HG02798 (cell line): Measurements from ENCODE around the gene MC1R.
"Not testable (repeated sequence)": the region's sequence is repeated elsewhere in the genome, so short reads cannot be mapped to it uniquely, and the experiment has no call there.

ENCODE experiments used
- ATAC-seq: cut with Tn5 transposase; IDR thresholded peaks from one replicate; pipeline ENCODE4 v1.9.1; 2021; ENCODE audit warnings: mild to moderate bottlenecking; ENCODE audit not compliant: unreplicated experiment, poor library complexity

Gene MC1R

GRCh38 chr16:89956505-89957215, 38.0 kb downstream of the MC1R start:
- no peak for ATAC-seq

- ATAC-seq: no peak
Observed at GRCh38 chr16:89957216-89957785, 38.6 kb downstream of the MC1R start.

DNA sequence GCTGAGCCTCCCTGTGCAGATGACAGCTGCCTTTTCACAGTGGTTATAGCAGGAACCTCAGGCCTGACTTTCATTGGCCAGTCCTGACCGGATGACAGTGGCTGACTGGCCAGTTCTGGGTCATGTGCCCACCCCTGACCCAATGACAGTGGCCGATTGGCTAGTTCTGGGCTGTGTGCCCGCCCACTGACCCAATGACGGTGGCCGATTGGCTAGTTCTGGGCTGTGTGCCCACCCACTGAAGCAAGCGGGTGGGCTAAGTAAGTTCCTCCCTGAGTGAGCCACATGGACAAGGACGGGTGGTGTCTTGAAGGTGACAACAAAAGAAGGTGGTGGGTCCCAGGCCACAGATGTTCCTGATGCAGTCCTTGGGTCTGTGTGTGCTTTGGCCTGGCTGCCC, 39.4 kb downstream of the MC1R start:
- ATAC-seq: no peak

DNA sequence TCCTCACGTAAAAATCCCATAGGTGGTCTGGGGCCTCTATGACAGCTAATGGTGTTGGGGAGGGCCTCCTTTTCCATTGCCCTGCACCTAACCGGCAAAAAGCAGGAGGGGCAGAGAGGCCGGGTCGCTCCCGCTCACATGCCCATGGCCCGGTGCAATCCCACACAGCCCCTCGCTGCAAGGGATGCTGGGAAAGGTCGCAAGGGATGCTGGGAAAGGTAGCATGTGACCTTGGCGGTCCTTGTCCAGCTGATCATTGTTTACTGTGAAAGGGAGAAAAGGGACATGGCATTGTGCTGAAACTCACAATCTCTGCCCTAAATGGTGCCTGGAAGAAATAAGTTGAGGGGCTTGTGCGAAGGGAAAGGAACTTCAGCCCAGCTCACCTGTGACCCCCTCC, 39.9 kb downstream of the MC1R start:
- no peak for ATAC-seq

DNA sequence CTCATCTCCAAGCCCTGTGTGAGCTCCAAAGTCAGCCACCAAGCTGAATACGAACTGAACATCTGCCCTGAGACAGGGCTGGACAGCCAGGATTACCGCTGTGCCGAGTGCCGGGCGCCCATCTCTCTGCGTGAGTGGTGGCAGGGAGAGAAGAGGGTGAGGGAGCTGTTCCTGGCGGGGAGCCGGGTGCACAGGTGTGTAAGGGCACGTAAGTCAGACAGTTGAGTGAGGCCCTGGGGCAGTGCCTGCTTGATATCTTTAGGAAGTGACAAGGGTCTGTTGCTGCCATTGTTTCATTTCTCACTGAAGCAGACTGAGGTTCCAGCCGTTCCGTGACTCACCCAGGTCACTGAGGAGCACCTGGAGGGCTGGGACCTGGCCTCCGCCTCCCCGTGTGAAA, 42.3 kb downstream of the MC1R start:
- no peak for ATAC-seq

DNA sequence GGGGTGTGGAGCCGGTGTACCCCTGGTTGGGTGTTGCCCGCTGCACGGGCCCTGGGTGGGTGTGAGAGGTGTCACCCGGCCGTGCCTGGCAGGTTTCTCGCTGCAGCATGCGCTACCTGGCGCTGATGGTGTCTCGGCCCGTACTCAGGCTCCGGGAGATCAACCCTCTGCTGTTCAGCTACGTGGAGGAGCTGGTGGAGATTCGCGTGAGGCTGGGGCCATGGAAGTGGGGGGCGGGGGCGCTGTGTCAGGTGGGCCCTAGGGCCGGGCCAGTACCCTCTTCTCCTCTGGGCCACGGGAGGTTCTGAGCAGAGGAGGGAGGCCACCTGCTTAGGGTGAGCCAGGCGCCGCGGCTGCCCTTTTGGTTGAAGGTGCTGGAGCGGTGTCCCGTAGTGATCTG, 43.3 kb downstream of the MC1R start:
- no peak for ATAC-seq

GRCh38 chr16:89962754-89963498, 44.3 kb downstream of the MC1R start:
- ATAC-seq: no peak

DNA sequence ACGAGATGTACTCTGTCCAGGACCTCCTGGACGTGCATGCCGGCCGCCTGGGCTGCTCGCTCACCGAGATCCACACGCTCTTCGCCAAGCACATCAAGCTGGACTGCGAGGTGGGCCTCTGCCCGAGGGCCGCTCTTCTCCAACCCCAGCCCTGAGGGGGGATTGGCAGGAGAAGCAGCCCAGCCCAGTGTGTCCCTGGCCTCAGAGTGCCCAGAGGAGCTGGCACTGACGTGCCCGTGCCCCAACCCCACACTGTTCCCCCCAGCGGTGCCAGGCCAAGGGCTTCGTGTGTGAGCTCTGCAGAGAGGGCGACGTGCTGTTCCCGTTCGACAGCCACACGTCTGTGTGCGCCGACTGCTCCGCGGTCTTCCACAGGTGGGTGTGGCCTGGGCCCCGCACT, 45.5 kb downstream of the MC1R start:
- no peak for ATAC-seq

DNA sequence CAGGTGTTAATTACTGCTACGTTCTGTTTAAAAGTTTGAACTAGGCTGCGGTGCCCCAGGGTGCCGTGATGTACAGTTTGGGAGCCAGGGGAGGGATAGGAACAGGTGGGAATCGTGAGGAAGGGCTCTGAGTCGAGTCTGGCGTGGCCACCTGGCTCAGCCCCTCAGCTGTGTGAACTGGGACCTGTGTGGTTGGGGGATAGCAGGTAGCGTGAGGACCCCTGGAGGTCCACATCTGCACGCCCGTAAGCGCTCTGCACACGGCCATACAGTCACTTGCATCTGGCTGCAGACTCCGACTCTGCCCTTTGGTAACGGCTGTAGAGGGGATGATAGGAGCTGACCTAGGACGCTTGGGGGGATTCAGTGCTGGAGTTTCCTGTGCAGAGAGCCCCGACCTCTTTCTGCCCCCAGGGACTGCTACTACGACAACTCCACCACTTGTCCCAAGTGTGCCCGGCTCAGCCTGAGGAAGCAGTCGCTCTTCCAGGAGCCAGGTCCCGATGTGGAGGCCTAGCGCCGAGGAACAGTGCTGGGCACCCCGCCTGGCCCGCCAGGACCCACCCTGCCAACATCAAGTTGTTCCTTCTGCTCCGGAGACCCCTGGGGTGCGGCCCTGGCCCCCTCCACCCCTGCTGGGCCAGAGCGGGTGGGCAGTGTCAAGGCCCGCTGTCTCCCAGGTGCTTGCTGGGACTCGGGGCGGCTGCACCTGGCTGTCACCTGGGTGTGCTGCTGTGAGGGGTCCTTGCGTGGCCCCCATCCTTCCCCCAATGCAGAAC, 47.0 kb downstream of the MC1R start:
- no peak for ATAC-seq

DNA sequence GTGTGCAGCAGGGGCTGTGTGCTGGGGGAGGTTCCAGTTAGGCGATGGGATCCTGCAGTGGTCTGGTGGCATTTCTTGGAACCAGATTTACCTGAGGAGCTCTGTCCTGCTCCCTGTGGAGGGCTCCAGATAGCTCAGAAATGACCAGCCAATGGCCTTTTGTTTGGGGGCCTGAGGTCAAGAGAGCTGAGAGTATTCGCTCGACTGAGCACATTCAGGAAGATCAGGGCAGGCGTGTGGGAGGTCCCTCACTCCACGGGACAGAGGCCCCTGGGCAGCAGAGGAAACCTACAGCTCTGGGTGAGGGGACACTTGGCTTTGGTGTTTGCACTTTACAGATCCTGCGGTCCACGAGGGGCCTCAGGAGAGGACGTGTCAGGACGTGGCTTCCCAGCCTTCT, 48.1 kb downstream of the MC1R start:
- ATAC-seq: no peak

- not testable (repeated sequence) for ATAC-seq
Observed at GRCh38 chr16:89967436-89967835, 48.8 kb downstream of the MC1R start.

GRCh38 chr16:89968074-89968473, 49.4 kb downstream of the MC1R start:
- not testable (repeated sequence) for ATAC-seq

DNA sequence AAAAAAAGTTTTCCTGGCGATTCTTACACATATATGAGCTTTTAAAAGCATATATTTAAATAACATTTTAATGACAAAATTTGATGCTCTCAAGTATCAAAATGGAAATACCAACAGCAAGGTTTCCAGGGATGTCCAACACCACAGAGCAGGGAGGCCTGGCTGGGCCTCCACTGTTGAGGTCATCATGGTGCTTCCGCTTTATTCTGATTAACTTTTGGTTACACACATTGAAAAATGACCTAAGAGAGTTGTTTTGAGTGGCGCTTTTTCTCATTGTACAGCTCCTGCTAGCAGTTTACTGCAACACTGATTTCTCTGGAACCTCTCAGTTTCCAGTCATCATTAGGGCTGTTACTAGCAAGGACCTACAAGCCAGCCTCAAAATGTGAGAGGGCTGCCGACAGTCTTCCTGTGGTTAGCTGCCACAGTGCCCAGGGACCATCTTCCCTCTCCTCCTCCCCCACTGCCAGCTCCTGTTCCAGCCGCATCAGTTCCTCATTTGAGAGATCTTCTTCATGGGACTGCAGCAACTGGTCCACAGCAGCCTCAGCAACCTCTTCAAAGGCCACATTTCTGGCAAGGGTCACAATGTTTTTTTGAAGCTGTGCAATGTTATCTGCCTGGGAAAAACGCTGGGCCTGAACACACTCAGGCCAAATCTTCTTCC, 51.2 kb downstream of the MC1R start:
- no peak for ATAC-seq
